GM15510 (cell line): ENCODE results near the gene STXBP5.

Experiments used
- POLR2A ChIP-seq: IDR thresholded peaks from 3 replicates; pipeline ENCODE4 v1.6.1; 2011; ENCODE audit warnings: borderline replicate concordance; ENCODE audit not compliant: insufficient read length; ENCODE audit errors: extremely low read depth

The STXBP5 gene

DNA sequence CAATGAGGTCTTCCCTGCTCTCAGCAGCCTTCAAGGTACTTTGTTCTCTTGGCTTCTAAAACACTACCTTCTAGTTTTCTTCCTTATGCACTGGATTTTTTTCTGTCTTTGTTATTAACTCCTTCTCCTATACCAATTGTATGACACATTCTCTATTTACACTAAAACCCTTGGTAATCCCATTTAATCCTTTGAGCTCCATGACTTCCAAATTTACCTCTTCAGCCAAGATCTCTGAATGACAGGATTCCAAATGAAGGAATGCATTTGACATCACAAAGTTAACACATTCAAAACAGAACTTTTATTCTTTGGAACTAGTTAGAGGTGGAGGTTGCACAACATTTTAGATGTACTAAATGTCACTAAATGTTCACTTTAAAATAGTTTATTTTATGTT, 217.7 kb downstream of the STXBP5 start:
- no peak for TF ChIP-seq POLR2A

GRCh38 chr6:147423111-147423510, 218.9 kb downstream of the STXBP5 start:
- TF ChIP-seq POLR2A: no peak

GRCh38 chr6:147429794-147430193, 225.6 kb downstream of the STXBP5 start:
- TF ChIP-seq POLR2A: no peak

- TF ChIP-seq POLR2A: no peak
Measured at GRCh38 chr6:147430811-147431210, 226.6 kb downstream of the STXBP5 start.

DNA sequence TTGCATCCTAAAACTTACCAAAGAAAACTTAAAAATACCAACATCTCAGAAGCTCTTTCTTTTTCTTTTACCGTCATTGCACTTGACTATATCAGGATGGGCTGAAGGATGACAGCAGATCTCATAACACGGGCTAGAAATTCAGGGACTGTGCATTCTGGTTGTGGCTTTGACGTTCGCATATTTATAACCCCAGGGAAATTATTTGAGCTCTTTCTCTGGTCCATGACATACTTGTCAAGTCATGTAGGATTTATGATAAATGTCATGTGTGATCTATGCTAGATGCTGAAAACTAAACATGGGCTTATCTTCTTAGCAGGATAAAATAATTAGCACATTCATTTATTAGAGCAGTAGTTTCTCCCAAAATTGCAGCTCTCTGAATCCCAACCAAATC, 229.9 kb downstream of the STXBP5 start:
- no peak for TF ChIP-seq POLR2A

GRCh38 chr6:147434516-147434915, 230.3 kb downstream of the STXBP5 start:
- no peak for TF ChIP-seq POLR2A

DNA sequence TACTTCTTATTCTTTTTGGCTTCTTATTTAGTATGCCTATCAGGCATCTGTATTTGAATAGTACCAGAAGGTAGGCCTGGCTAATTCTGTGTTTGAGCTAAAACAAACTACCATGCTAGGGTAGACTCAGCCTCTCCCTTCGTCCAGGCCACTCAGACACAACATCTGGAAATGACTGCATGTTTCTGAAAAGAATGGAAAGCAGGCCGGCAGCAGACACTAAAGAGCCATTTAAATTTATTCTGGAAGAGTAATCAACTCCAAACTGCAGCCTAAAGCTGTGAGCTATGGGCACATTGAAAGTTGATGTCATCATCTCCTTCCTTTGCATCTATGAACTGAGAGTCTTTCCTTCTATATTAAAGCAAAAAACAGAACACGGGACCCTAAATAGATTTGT, 233.4 kb downstream of the STXBP5 start:
- no peak for TF ChIP-seq POLR2A

GRCh38 chr6:147438758-147439528, 234.7 kb downstream of the STXBP5 start:
- no peak for TF ChIP-seq POLR2A
